Left ventricle myocardium inferior (tissue), 1 donor: ENCODE results near the gene ZNF579. TPM values are rescaled to one million over a fixed set of nuclear protein-coding genes. Genes with fewer than 3 reads are reported as not detected.
"Not testable (repeated sequence)": the region's sequence is repeated elsewhere in the genome, so short reads cannot be mapped to it uniquely, and the experiment has no call there.

Experiments used
- DNase-seq: peaks from one replicate; pipeline ENCODE4 v3.0.0-alpha.2; 2020
- H3K27ac ChIP-seq: fragments of 200-600 bp; replicated peaks from 2 replicates; pipeline ENCODE4 v1.8.0; 2021
- H3K27me3 ChIP-seq: fragments of 200-600 bp; 2 replicates; pipeline ENCODE4 v1.8.0; 2021; ENCODE audit warnings: low read depth
- H3K36me3 ChIP-seq: fragments of 200-600 bp; 2 replicates; pipeline ENCODE4 v1.8.0; 2021
- H3K4me1 ChIP-seq: fragments of 200-600 bp; 2 replicates; pipeline ENCODE4 v1.8.0; 2021
- H3K4me3 ChIP-seq: fragments of 200-600 bp; 2 replicates; pipeline ENCODE4 v1.8.0; 2021; ENCODE audit warnings: mild to moderate bottlenecking, moderate library complexity
- H3K9me3 ChIP-seq: fragments of 200-600 bp; replicated peaks from 2 replicates; pipeline ENCODE4 v1.8.0; 2021
- intact Hi-C: fragments of 100-400 bp; cut with micrococcal nuclease; formaldehyde crosslinking; loops from one replicate; pipeline ENCODE4 v1.11.0; 2022
- total RNA-seq: library from RNA; stranded (reverse); fragmentation: NEBNext Ultra II Directional; extraction: Animal tissue kit (Norgen Biotek cat#: 25700); gene quantifications from one replicate; pipeline ENCODE4 v1.2.1, GENCODE V29; 2021
- TF ChIP-seq, protein P1 (sequence below): fragments of 200-600 bp; IDR thresholded peaks from 2 replicates; pipeline ENCODE4 v1.8.0; 2021; ENCODE audit warnings: antibody characterized with exemption, mild to moderate bottlenecking, borderline replicate concordance
- donor health status: DM: no; HTN: yes; CAD: no; lungs with severe emphysema.

The ZNF579 gene
- total RNA-seq, 1 donor from 2014 or later, result 11.5 TPM

DNA sequence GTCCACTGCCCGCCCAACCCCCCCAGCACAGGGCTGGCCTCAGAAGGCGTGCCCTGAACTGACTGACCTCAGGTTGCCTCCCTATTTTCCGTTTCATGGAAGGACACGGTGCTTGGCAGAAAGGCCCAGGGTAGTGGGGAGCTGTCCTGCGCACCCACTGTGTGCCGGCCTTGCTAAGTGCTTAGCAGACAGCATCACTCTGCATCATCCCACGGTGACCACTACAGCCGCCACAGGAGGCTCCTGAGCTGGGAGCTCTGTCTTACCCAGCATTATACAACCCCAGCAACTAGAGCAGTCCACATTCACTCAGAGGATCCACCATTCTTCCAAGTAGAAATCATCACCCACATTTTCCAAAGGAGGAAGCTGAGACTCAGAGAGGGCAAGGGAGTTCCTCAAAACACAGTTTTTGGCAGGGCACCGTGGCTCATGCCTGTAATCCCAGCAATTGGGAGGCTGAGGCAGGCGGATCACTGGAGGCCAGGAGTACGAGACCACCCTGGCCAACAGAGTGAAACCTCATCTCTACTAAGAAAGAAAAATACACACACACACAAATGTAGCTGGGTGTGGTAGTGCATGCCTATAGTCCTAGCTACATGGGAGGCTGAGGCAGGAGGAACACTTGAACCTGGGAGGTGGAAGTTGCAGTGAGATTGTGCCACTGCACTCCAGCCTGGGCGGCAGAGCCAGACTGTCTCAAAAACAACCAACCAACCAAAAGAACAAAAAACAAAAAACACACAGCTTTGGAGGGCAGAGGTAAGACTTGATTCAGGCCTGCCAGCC lies 45.3 kb downstream of the ZNF579 start:
- no peak for DNase-seq
- H3K4me1 ChIP-seq, result no peaks in the 10 kb centered on the region
- H3K4me3 ChIP-seq, result no peak overlapping the region
- H3K27ac ChIP-seq, result no peak overlapping the region
- TF ChIP-seq, protein P1, sequence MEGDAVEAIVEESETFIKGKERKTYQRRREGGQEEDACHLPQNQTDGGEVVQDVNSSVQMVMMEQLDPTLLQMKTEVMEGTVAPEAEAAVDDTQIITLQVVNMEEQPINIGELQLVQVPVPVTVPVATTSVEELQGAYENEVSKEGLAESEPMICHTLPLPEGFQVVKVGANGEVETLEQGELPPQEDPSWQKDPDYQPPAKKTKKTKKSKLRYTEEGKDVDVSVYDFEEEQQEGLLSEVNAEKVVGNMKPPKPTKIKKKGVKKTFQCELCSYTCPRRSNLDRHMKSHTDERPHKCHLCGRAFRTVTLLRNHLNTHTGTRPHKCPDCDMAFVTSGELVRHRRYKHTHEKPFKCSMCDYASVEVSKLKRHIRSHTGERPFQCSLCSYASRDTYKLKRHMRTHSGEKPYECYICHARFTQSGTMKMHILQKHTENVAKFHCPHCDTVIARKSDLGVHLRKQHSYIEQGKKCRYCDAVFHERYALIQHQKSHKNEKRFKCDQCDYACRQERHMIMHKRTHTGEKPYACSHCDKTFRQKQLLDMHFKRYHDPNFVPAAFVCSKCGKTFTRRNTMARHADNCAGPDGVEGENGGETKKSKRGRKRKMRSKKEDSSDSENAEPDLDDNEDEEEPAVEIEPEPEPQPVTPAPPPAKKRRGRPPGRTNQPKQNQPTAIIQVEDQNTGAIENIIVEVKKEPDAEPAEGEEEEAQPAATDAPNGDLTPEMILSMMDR, result no peak
- intact Hi-C loops, result no loop called here
- no peaks in the 10 kb centered on the region for H3K9me3 ChIP-seq
- H3K36me3 ChIP-seq, result no peaks in the 10 kb centered on the region
- peaks cover 10% of the 10 kb centered on the region for H3K27me3 ChIP-seq

DNA sequence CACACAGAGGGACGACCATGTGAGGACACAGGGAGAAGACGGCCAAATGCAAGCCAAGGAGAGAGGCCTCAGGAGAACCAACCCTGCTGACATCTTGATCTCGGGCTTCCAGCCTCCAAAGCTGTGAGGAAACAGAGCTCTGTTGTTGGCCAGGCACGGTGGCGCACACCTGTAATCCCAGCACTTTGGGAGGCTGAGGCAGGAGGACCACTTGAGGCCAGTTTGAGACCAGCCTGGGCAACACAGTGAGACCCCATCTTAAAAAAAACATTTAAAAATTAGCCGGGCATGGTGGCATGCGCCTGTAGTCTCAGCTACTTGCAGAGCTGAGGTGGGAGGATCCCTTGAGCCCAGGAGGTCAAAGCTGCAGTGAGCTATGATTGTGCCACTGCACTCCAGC lies 46.4 kb downstream of the ZNF579 start:
- H3K4me3 ChIP-seq, H3K9me3 ChIP-seq, intact Hi-C loops, H3K27ac ChIP-seq, DNase-seq, H3K36me3 ChIP-seq, H3K4me1 ChIP-seq: not testable (repeated sequence)
- peaks cover 20% of the 10 kb centered on the region for H3K27me3 ChIP-seq

DNA sequence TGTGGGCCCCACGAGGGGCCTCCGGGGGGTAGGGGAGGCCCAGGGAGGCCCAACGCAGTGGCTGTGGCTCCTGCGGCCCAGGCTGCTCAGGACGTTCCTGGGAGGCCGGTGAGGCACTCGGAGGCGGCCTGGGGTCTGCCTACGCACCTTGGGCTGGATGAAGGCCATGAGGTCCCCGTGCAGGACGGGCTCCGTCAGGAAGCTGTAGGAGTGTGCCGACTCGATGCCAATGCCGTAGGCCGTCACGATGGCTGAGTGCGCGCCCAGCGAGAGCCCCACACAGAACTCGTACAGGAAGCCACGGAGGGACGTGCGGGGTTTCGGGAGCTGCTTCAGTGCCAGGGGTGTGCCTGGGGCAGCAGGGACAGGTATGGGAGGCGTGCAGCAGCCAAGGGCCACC lies 49.7 kb downstream of the ZNF579 start:
- H3K27me3 ChIP-seq, result peaks cover 25% of the 10 kb centered on the region
- no peaks in the 10 kb centered on the region for H3K36me3 ChIP-seq
- TF ChIP-seq, protein P1, result no peak
- H3K4me1 ChIP-seq, result peaks cover 10% of the 10 kb centered on the region
- intact Hi-C loops, result no loop called here
- DNase-seq, result no peak
- no peaks in the 10 kb centered on the region for H3K9me3 ChIP-seq
- H3K4me3 ChIP-seq, result no peak overlapping the region
- H3K27ac ChIP-seq, result no peak overlapping the region

DNA sequence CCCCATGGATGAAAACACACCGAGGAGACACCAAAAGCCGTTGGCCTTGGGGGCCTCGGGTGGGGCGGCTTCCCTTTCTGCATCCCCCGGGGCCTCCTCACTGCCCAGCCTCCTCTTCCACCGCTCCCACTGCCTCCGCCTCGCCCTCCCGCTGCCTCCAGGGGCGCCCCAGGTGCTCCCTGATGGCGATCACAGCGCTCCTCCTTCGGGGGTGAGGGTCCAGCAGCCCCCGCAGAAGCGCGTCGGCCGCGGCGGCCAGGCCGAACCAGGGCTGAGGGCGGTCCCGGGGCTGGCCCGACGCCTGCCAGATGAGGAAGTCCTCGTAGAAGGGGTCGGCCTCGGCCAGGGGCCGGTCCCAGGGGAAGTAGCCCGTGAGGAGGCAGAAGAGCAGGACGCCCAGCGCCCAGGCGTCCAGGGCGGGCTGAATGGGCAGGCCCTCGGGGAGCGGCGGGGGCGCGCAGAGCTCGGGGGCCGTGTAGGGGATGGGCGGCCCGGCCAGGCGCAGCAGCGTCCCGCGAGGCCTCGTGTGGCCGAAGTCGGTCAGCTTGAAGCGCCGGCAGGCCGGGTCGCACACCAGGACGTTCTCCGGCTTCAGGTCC lies 50.9 kb downstream of the ZNF579 start:
- intact Hi-C loops, result no loop called here
- Histone ChIP-seq H3K27me3 (peaks cover 25% of the 10 kb centered on the region), H3K4me1 (peaks cover 15% of the 10 kb centered on the region), H3K27ac (no peak overlapping the region), H3K9me3 (no peaks in the 10 kb centered on the region), H3K4me3 (no peak overlapping the region), H3K36me3 (no peaks in the 10 kb centered on the region)
- no peak for DNase-seq
- TF ChIP-seq, protein P1, result no peak

DNA sequence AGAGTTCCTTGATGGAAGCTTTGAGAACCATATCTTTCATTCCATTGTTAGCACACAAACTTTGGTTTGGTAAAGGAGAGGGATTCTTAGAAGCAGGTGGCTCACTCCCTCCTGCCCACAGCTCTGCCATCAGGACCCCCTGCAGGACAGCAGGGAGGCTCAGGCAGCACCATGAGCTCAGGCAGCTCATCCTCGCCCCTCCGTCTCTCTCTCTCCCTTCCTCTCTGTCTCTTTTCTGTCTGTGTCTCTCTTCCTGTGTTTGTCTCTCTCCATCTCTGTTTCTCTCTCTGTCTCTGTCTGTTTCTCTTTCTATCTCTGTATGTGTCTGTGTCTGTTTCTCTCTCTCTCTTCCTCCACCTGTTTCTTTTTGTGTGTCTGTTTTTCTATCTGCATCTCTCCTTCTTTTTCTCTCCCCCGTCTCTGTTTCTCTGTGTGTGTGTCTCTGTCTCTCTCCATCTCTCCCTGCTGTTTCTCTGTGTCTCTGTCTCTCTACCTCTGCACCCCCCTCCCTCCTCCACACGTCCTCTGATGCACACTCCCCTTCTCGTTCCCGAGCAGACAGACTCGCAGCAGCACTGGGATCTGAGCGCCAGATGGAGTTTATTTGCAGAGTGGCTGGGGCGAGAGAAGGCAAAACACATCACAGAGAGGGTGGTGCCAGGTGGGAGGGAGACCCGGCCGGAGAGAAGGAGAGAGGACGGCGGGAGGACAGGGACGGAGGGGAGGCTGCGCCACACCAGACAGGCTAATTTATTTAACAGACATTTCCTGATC lies 52.4 kb downstream of the ZNF579 start:
- H3K4me1 ChIP-seq, result peaks cover 15% of the 10 kb centered on the region
- no peak for DNase-seq
- H3K27me3 ChIP-seq, result peaks cover 25% of the 10 kb centered on the region
- H3K4me3 ChIP-seq, result no peak overlapping the region
- no peaks in the 10 kb centered on the region for H3K9me3 ChIP-seq
- no peak overlapping the region for H3K27ac ChIP-seq
- TF ChIP-seq, protein P1, result no peak
- intact Hi-C loops, result no loop called here
- no peaks in the 10 kb centered on the region for H3K36me3 ChIP-seq
